H9 (cell line): ENCODE measurements around the gene SSBP2. TPM values are rescaled to one million over a fixed set of nuclear protein-coding genes. Genes with fewer than 3 reads are reported as not detected.

Experiments used
- DNase-seq: peaks from one replicate; pipeline ENCODE4 v3.0.0-alpha.2; 2017
- H2AFZ ChIP-seq: one replicate; pipeline ENCODE4 v1.6.1; 2013; ENCODE audit warnings: mild to moderate bottlenecking, low read length, control low read depth, moderate library complexity
- H2AK5ac ChIP-seq: 2 replicates; pipeline ENCODE4 v1.6.1; 2013; ENCODE audit warnings: low read length, control low read depth, mixed read lengths; ENCODE audit not compliant: insufficient read length
- H2BK120ac ChIP-seq: one replicate; pipeline ENCODE4 v1.6.1; 2013; ENCODE audit warnings: low read depth, mild to moderate bottlenecking, low read length, control low read depth, inconsistent platforms; ENCODE audit not compliant: poor library complexity, severe bottlenecking
- H2BK12ac ChIP-seq: 2 replicates; pipeline ENCODE4 v1.6.1; 2013; ENCODE audit warnings: low read length, control low read depth, mixed read lengths, low read depth; ENCODE audit not compliant: insufficient read length
- H2BK15ac ChIP-seq: 2 replicates; pipeline ENCODE4 v1.6.1; 2013; ENCODE audit warnings: low read depth, low read length, control low read depth
- H2BK20ac ChIP-seq: one replicate; pipeline ENCODE4 v1.6.1; 2013; ENCODE audit warnings: low read depth, mild to moderate bottlenecking, low read length, control low read depth, inconsistent platforms; ENCODE audit not compliant: poor library complexity, severe bottlenecking
- H2BK5ac ChIP-seq: 2 replicates; pipeline ENCODE4 v1.6.1; 2013; ENCODE audit warnings: low read length, control low read depth, mixed read lengths; ENCODE audit not compliant: insufficient read length
- H3K14ac ChIP-seq: 2 replicates; pipeline ENCODE4 v1.6.1; 2013; ENCODE audit warnings: low read length, control low read depth; ENCODE audit not compliant: insufficient read depth
- H3K18ac ChIP-seq: 2 replicates; pipeline ENCODE4 v1.6.1; 2013; ENCODE audit warnings: low read depth, mild to moderate bottlenecking, mixed read lengths, low read length, control low read depth; ENCODE audit not compliant: insufficient read length
- H3K23ac ChIP-seq: 2 replicates; pipeline ENCODE4 v1.6.1; 2013; ENCODE audit warnings: low read length, control low read depth, mixed read lengths, low read depth; ENCODE audit not compliant: insufficient read length
- H3K23me2 ChIP-seq: 2 replicates; pipeline ENCODE4 v1.6.1; 2013; ENCODE audit warnings: low read depth, mild to moderate bottlenecking, mixed read lengths, low read length, control low read depth; ENCODE audit not compliant: insufficient read length, poor library complexity, severe bottlenecking
- H3K27ac ChIP-seq: 2 replicates; pipeline ENCODE4 v1.5.1; 2013; ENCODE audit warnings: low read length, control low read depth, mixed read lengths, low read depth; ENCODE audit not compliant: insufficient read length
- H3K27me3 ChIP-seq: 2 replicates; pipeline ENCODE4 v1.6.1; 2013; ENCODE audit warnings: low read length, control low read depth, inconsistent platforms; ENCODE audit not compliant: insufficient read depth
- H3K4ac ChIP-seq: 2 replicates; pipeline ENCODE4 v1.6.1; 2013; ENCODE audit warnings: low read depth, mild to moderate bottlenecking, control low read depth, inconsistent platforms, low read length, moderate library complexity
- H3K4me1 ChIP-seq: 2 replicates; pipeline ENCODE4 v1.6.1; 2013; ENCODE audit warnings: low read length, control low read depth, inconsistent platforms; ENCODE audit not compliant: insufficient read depth
- H3K4me2 ChIP-seq: 2 replicates; pipeline ENCODE4 v1.6.1; 2013; ENCODE audit warnings: low read length, control low read depth, mixed read lengths; ENCODE audit not compliant: insufficient read length, insufficient read depth
- H3K56ac ChIP-seq: 2 replicates; pipeline ENCODE4 v1.6.1; 2013; ENCODE audit warnings: low read depth, mild to moderate bottlenecking, mixed read lengths, low read length, control low read depth; ENCODE audit not compliant: insufficient read length
- H3K79me1 ChIP-seq: 2 replicates; pipeline ENCODE4 v1.6.1; 2013; ENCODE audit warnings: low read depth, mild to moderate bottlenecking, moderate library complexity, low read length, control low read depth, inconsistent platforms; ENCODE audit not compliant: insufficient read depth, poor library complexity, severe bottlenecking
- H3K79me2 ChIP-seq: 2 replicates; pipeline ENCODE4 v1.6.1; 2013; ENCODE audit warnings: low read length, control low read depth, inconsistent platforms; ENCODE audit not compliant: insufficient read depth
- H3K9ac ChIP-seq: 2 replicates; pipeline ENCODE4 v1.6.1; 2013; ENCODE audit warnings: low read length, control low read depth, mixed read lengths; ENCODE audit not compliant: insufficient read length; ENCODE audit errors: extremely low read depth
- H3K9me3 ChIP-seq: one replicate; pipeline ENCODE4 v1.6.1; 2013; ENCODE audit warnings: low read depth, low read length, inconsistent platforms; ENCODE audit not compliant: control insufficient read depth
- H3T11ph ChIP-seq: one replicate; pipeline ENCODE4 v1.6.1; 2013; ENCODE audit warnings: mild to moderate bottlenecking, low read length, control low read depth, inconsistent platforms
- H4K20me1 ChIP-seq: one replicate; pipeline ENCODE4 v1.6.1; 2013; ENCODE audit not compliant: control insufficient read depth, insufficient read length, insufficient read depth
- H4K5ac ChIP-seq: 2 replicates; pipeline ENCODE4 v1.6.1; 2013; ENCODE audit warnings: low read depth, mild to moderate bottlenecking, mixed read lengths, low read length, control low read depth; ENCODE audit not compliant: insufficient read length
- H4K8ac ChIP-seq: replicated peaks from 2 replicates; pipeline ENCODE4 v1.6.1; 2013; ENCODE audit warnings: low read length, control low read depth, mixed read lengths, low read depth; ENCODE audit not compliant: insufficient read length
- H4K91ac ChIP-seq: 2 replicates; pipeline ENCODE4 v1.6.1; 2013; ENCODE audit warnings: low read depth, mild to moderate bottlenecking, moderate library complexity, mixed read lengths, low read length, control low read depth; ENCODE audit not compliant: insufficient read length
- H3K27ac Mint-ChIP-seq, 3 experiments: 2 replicates in 2 of 3; 3 replicates in 1 of 3; pipeline ENCODE4 v1.8.0; 2020 to 2021; ENCODE audit warnings: mixed read lengths in 3 of 3, mild to moderate bottlenecking in 1 of 3, moderate library complexity in 1 of 3
- H3K27me3 Mint-ChIP-seq: 2 replicates; pipeline ENCODE4 v1.8.0; 2021; ENCODE audit warnings: low read depth, mild to moderate bottlenecking, moderate library complexity, mixed read lengths
- H3K36me3 Mint-ChIP-seq, 3 experiments: 2 replicates in 2 of 3; 3 replicates in 1 of 3; pipeline ENCODE4 v1.8.0; 2020 to 2021; ENCODE audit warnings: low read depth in 3 of 3, mixed read lengths in 3 of 3; ENCODE audit not compliant: insufficient read depth in 1 of 3
- H3K4me1 Mint-ChIP-seq, 2 experiments: 2 replicates each; pipeline ENCODE4 v1.8.0; 2020; ENCODE audit warnings: mixed read lengths in 2 of 2
- H3K4me3 Mint-ChIP-seq, 2 experiments: 2 replicates in 1 of 2; 3 replicates in 1 of 2; pipeline ENCODE4 v1.8.0; 2020 to 2021; ENCODE audit warnings: mild to moderate bottlenecking in 2 of 2, mixed read lengths in 2 of 2, moderate library complexity in 1 of 2
- H3K9me3 Mint-ChIP-seq, 2 experiments: 2 replicates in 1 of 2; 3 replicates in 1 of 2; pipeline ENCODE4 v1.8.0; 2020; ENCODE audit warnings: mild to moderate bottlenecking in 2 of 2, mixed read lengths in 2 of 2, moderate library complexity in 1 of 2
- CTCF ChIP-seq: fragments of 200-600 bp; sonication (generic); conservative IDR thresholded peaks from 3 replicates; pipeline ENCODE4 v1.8.0; 2021; ENCODE audit warnings: antibody characterized with exemption, mild to moderate bottlenecking
- WGBS: extraction: QIAGEN DNeasy Blood & Tissue Kit; methylation state at CpG from one replicate; pipeline ENCODE4 v1.1.7; 2013; ENCODE audit warnings: missing lambda C conversion rate, low lambda C conversion rate, mixed read lengths; ENCODE audit not compliant: insufficient read length; ENCODE audit errors: extremely low coverage; 5-methylcytosine and 5-hydroxymethylcytosine counted together
- long read RNA-seq: library from polyadenylated mRNA; unstranded; transcript quantifications from one replicate; pipeline ENCODE4 v2.0.0, GENCODE V29; 2020
- total RNA-seq: library from RNA; stranded (reverse); gene quantifications from 2 replicates; pipeline ENCODE4 v1.2.1, GENCODE V29; 2021

Gene SSBP2
- 35.6 TPM in 2 replicates for total RNA-seq
- long read RNA-seq, full-length matches to known transcripts = 146 of 202 reads
- long read RNA-seq, partial matches to known transcripts = 3 of 202 reads
- long read RNA-seq, other reads (novel, unspliced or antisense) = 53 of 202 reads

GRCh38 chr5:81751009-81751835 lies at the start of gene SSBP2:
Gene SSBP2, minus strand, starts transcription at chr5:81751097. Its CDS starts 55 bp downstream, at chr5:81751042.
- Histone ChIP-seq H2AK5ac (no peak within 1 kb of the TSS), H2BK20ac (no peak within 1 kb of the TSS), H3K79me1 (no peaks in the 10 kb centered on the region), H3K14ac (peak within 1 kb of the TSS; percentile 83), H3K4ac (no peak within 1 kb of the TSS), H3K27me3 (no peaks in the 10 kb centered on the region), H3K56ac (no peak within 1 kb of the TSS), H3K18ac (peak within 1 kb of the TSS; percentile 47), H2BK120ac (no peak within 1 kb of the TSS), H3T11ph (no peak within 1 kb of the TSS), H2AFZ (no peak within 1 kb of the TSS), H3K9ac (peak within 1 kb of the TSS; percentile 52), H2BK15ac (no peak within 1 kb of the TSS), H3K4me1 (peaks cover 7% of the 10 kb centered on the region; the same call in 1 of the 2 replicates), H3K23ac (no peak within 1 kb of the TSS), H3K4me2 (peak within 1 kb of the TSS; percentile 75), H4K8ac (no peak within 1 kb of the TSS), H3K27ac (no peak within 1 kb of the TSS), H2BK12ac (no peak within 1 kb of the TSS), H3K23me2 (peaks cover 11% of the 10 kb centered on the region), H4K91ac (no peak within 1 kb of the TSS), H4K20me1 (no peaks in the 10 kb centered on the region), H3K79me2 (no peaks in the 10 kb centered on the region), H2BK5ac (no peak within 1 kb of the TSS), H3K9me3 (no peaks in the 10 kb centered on the region), H4K5ac (no peak within 1 kb of the TSS)
- no peaks in the 10 kb centered on the region for H3K9me3 Mint-ChIP-seq
- H3K27ac Mint-ChIP-seq = peak within 1 kb of the TSS in 2 of 3 experiments; percentile 74 to 82; a peak in 3 of 7 replicates
- peaks cover 18% of the 10 kb centered on the region for H3K27me3 Mint-ChIP-seq
- H3K4me1 Mint-ChIP-seq = peaks cover 52 to 63% of the 10 kb centered on the region in 2 experiments
- peak within 1 kb of the TSS; percentile 88 to 93 for H3K4me3 Mint-ChIP-seq
- WGBS = no CpG with 5 or more reads among the region's 73 CpGs
- peak; percentile 98 for DNase-seq
- TF ChIP-seq CTCF = no peak
- no peaks in the 10 kb centered on the region for H3K36me3 Mint-ChIP-seq
